ENCODE results near the gene MRPL4.

MRPL4 gene

GRCh38 chr19:10251792-10252694 is at the start of gene MRPL4:
MRPL4 (plus strand) TSS chr19:10252214; CDS start chr19:10252254, 40 bp downstream.
- H3K27ac ChIP-seq, result peak within 1 kb of the TSS; percentile 72
- TF ChIP-seq ZFX (IDR thresholded peaks at IDR 0.05; ENCODE audit: borderline replicate concordance), result no peak

- no peak for TF ChIP-seq ZFX (IDR thresholded peaks at IDR 0.05; ENCODE audit: borderline replicate concordance)
- TF ChIP-seq, protein P1, sequence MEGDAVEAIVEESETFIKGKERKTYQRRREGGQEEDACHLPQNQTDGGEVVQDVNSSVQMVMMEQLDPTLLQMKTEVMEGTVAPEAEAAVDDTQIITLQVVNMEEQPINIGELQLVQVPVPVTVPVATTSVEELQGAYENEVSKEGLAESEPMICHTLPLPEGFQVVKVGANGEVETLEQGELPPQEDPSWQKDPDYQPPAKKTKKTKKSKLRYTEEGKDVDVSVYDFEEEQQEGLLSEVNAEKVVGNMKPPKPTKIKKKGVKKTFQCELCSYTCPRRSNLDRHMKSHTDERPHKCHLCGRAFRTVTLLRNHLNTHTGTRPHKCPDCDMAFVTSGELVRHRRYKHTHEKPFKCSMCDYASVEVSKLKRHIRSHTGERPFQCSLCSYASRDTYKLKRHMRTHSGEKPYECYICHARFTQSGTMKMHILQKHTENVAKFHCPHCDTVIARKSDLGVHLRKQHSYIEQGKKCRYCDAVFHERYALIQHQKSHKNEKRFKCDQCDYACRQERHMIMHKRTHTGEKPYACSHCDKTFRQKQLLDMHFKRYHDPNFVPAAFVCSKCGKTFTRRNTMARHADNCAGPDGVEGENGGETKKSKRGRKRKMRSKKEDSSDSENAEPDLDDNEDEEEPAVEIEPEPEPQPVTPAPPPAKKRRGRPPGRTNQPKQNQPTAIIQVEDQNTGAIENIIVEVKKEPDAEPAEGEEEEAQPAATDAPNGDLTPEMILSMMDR (IDR thresholded peaks at IDR 0.05), result no peak
Measured at GRCh38 chr19:10203686-10204085, 48.3 kb upstream of the MRPL4 start.

GRCh38 chr19:10205636-10206035 is 46.4 kb upstream of the MRPL4 start:
- TF ChIP-seq, protein P1 (IDR thresholded peaks at IDR 0.05), result no peak
- TF ChIP-seq ZFX (IDR thresholded peaks at IDR 0.05; ENCODE audit: borderline replicate concordance), result no peak
- no peak overlapping the region for H3K27ac ChIP-seq

More at GRCh38 chr19:10203686-10204085, 48.3 kb upstream of the MRPL4 start:
- H3K27ac ChIP-seq, result no peak overlapping the region

DNA sequence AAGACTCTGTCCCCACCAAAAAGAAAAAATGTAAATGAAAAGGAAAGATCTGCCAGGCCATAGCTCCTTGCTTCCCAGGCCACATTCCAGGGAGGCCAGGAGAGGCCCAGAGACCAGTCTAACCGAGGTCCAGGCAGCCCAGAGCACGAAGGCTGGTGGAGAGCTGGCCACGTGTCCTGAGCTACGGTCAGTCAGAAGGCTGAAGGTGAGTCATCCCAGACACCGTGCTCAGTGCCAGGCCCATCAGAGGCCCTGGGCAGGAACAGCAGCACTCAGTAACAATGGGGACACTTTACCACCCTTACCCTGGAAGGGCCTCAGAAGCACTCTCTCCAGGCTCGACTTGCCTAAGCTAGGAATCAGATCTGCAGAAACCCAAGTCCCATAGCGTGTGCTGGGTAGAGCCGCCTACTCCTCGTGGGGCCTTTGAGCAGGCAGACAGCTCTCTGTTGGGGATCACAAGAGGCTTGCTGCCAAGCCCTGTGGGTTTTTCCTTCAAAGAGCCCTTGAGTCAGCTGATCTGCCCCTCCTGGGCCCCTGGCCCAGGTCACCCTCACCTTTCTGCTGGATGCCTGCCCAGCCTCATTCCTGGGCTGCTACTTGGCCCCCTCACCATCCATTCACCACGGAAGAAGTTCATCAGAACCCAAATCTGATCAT is 45.7 kb upstream of the MRPL4 start:
- H3K27ac ChIP-seq, result no peak overlapping the region
- no peak for TF ChIP-seq ZFX (IDR thresholded peaks at IDR 0.05; ENCODE audit: borderline replicate concordance)
- TF ChIP-seq, protein P1 (IDR thresholded peaks at IDR 0.05), result no peak

DNA sequence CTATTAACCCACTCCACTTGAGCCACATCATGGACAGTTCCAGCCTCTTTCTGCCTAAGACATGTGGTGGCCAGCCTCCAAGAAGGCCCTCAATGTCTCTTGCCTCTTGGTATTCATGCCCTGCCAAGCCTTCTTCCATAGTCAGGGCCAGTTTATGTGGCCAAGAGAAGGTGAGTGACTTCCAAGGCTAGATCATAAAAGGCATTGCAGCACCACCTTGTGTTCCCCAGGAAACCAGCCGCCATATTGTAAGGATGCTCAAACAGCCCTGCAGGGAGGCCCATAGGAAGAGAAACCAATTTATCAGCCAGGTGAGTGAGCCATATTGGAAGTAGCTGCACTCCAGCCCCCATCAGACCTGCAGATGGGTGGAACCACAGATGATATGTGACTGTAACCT is 45.0 kb upstream of the MRPL4 start:
- H3K27ac ChIP-seq, result no peak overlapping the region
- TF ChIP-seq, protein P1 (IDR thresholded peaks at IDR 0.05), result no peak
- TF ChIP-seq ZFX (IDR thresholded peaks at IDR 0.05; ENCODE audit: borderline replicate concordance), result no peak

DNA sequence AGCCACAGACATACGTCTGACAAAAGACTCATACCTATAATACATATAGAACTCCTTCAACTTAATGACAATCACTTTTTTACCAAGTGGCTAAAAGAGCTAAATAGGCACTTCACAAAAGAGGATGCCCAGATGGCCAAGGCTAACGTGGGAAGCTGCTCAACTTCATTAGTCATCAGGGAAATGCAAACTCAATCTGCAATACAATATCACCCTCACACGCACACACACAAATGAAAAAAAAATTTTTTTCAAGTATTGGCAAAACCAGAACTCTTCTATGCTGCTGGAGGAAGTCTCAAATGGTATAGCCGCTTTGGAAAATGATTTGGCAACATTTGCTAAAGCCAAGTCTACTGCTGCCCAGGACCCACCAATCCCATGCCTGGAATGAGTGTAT is 42.7 kb upstream of the MRPL4 start:
- no peak overlapping the region for H3K27ac ChIP-seq
- TF ChIP-seq, protein P1 (IDR thresholded peaks at IDR 0.05), result no peak
- no peak for TF ChIP-seq ZFX (IDR thresholded peaks at IDR 0.05; ENCODE audit: borderline replicate concordance)

DNA sequence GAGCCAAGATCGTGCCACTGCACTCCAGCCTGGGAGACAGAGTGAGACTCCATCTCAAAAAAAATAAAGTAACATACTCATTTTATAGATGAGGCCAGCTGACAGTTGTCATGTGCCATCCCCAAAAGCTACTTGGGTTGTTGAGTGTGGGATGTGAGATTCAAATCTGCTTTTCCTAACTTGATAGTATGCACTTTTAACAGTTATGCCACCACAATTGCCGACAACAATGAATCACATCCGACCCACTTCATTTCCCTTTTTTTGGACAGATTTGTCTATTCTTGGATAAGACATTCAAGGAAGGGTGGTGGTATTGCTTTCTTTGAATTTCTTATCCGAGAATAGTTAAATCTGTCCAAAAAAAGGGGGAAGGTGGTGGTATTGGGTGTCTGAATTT is 41.0 kb upstream of the MRPL4 start:
- no peak for TF ChIP-seq ZFX (IDR thresholded peaks at IDR 0.05; ENCODE audit: borderline replicate concordance)
- TF ChIP-seq, protein P1 (IDR thresholded peaks at IDR 0.05), result no peak
- H3K27ac ChIP-seq, result no peak overlapping the region

Measured in 22Rv1 (cell line).